GM12872 (cell line): ENCODE measurements around the gene EHMT1.

ENCODE experiments used
- TF ChIP-seq, protein P1 (sequence below): IDR thresholded peaks from 3 replicates; pipeline ENCODE4 v1.5.1; 2011; ENCODE audit warnings: low read depth, mild to moderate bottlenecking, low read length, moderate library complexity; ENCODE audit not compliant: insufficient read depth

EHMT1 gene

DNA sequence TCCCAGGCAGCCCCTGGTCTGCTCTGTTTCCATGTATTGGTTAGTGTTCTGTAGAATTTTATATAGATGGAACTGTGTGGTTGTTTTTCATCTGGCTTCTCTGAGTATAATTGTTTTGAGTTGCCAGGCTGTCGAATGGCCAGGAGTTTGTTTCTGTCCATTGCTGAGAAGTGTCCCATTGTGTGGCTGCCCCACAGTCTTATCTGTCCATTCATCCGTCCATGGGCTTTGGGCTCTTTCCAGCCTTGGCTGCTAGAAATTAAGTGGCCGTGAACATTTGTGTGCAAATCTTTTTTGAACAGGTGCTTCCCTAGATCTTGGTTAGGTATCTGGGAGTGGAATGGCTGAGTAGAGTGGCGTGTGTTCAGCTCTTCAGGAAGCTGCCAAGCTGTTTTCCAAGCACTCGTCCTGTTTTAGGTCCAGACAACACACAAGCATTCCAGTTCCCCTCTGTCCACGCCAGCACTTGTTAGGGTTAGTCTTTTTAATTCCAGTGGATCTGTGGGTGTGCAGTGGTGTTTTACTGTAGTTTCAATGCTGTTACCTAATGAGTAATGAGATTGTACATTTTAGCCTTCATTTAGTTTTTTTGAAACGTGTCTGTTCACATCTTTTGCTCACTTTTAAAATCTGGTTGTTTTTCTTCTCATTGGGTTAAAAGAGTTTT, 136.6 kb downstream of the EHMT1 start:
- TF ChIP-seq, protein P1, sequence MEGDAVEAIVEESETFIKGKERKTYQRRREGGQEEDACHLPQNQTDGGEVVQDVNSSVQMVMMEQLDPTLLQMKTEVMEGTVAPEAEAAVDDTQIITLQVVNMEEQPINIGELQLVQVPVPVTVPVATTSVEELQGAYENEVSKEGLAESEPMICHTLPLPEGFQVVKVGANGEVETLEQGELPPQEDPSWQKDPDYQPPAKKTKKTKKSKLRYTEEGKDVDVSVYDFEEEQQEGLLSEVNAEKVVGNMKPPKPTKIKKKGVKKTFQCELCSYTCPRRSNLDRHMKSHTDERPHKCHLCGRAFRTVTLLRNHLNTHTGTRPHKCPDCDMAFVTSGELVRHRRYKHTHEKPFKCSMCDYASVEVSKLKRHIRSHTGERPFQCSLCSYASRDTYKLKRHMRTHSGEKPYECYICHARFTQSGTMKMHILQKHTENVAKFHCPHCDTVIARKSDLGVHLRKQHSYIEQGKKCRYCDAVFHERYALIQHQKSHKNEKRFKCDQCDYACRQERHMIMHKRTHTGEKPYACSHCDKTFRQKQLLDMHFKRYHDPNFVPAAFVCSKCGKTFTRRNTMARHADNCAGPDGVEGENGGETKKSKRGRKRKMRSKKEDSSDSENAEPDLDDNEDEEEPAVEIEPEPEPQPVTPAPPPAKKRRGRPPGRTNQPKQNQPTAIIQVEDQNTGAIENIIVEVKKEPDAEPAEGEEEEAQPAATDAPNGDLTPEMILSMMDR = no peak

DNA sequence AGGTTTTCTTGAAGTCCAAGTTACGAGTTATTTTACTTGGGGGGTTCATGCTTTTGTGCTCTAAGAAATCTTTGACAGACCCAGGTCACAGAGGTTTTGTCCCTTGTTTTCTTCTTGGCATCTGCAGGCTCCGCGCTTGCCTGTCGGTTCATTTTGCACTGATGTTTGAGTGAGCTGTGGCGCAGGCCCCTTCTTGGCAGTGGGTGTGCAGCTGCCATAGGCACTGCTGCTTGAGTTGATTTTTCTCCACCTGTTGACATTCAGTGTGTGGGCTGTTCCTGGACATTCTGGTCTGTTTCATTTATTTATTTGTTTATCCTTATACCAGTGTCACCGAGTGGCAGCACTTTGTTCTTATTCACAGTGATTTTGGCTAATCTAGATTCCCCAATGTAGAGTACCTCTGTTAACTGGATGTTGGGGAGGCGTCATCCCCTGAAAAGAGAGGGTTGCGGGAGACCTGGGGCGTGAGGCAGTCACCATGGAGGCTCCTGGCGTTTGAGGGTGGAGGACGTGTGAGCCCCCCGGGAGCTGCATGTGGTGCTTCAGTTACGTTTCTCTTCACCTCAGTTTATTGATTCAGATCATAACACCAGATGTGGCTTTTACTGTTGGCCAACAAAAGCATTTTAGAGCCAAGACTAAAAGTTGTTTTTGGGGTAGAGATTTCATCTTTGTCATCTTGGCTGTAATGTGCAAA, 137.4 kb downstream of the EHMT1 start:
- TF ChIP-seq, protein P1 = no peak

DNA sequence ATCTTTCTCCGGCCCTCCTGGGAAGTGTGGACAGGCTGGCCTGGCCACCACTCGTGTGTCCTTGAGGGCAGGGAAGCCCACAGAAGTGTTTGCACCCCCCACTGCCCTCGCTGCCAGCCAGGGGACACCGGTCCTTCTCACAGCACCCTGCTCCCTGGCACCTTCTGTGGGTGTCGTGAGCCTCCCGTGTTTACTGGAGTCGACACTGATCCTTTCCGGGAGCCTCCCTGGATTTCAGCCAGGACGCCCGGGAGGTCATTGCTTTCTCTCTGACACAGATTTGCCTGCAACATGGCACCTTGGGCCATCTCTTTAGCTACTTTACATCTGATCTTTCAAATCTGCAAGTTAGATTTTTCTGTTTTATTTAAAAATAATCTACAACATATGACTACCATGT, 138.3 kb downstream of the EHMT1 start:
- TF ChIP-seq, protein P1 = no peak

DNA sequence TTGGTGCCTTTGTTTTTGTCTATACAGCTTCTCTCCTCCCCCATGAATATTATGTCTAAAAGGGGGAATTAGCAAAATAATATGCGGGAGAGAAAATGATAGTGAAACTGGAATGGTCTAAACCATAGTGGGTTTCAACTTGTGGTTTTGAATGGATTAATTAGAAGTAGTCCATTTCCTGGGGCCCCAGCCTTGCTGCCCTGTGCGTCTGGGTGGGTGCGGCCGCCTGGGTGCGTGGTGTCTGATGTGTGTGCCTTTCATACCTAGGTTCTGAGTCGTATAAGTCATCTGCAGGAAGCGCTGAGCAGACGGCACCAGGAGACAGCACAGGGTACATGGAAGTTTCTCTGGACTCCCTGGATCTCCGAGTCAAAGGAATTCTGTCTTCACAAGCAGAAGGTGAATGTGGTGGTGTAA, 138.8 kb downstream of the EHMT1 start:
- TF ChIP-seq, protein P1 = no peak

DNA sequence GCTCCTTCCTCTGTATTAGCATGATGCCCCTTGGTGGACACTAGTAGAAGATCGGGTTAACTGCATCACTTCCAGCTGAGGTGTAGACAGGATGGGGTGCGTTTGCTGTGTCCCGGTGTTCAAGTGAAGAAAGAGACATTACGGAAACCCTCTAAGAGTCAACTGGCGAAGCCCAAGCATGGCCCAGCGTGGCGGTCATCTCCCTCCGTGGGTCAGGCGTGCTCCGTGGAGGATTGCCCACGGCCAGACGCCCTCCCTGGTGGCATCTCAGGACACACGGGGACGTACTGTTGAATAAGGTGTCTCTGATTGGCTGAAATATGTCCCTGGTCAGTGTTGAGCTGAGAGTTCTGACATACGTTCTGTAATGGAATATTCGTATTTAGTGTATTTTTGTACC, 139.3 kb downstream of the EHMT1 start:
- TF ChIP-seq, protein P1 = no peak

DNA sequence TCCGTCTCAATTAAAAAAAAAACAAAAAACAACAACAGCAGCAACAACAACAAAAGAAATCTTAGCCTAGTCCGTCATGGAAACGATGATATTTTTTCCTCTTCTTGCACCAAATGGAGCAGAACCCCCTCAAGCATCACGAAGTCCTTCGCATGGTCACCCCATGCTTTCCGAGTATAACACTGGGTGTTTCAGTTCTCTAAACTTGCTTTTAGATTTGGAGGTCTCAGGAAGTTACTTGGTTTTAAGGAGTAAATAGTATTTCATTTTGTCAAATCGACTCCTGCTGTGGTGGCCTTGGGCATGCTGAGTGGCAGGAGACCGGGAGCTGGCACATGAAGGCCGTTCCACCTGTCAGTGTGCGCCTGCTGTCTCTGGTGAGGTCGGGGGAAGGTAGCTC, 140.3 kb downstream of the EHMT1 start:
- TF ChIP-seq, protein P1 = no peak

DNA sequence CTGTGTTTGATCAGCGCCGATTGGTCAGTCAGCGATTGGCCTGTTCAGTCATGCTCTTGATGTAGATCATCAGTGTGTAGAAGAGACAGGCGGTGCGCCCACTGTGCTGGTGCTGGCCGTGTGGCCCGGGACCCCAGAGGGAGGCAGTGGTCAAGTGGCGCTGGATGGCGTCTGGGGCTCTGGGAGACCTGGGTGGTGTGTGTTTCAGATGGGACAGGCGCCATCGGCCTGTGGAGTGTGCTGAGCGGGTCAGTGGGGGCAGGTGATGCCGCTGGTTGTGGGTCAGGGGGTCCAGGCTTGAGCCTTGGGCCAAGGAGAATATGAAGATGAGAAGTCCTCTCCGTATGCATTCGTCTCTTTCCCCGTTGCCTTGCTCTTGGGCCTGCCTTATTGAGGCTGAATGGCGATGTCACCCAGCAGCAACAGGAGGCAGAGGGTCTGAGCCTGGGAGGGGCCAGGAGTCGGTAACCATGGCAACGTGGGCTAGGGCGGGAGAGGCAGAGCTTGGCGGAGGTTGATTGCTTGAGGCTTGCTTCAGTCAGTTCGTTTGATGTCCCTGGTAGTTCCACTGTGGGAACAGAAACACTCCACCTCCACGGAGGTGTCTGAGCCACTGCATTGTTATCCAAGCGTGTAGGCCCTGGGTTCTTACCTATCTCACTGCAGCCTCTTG, 141.0 kb downstream of the EHMT1 start:
- TF ChIP-seq, protein P1 = no peak
